MCF 10A (cell line): ENCODE measurements around the gene KLRF2. TPM values are rescaled to one million over a fixed set of nuclear protein-coding genes. Genes with fewer than 3 reads are reported as not detected.

ENCODE experiments used
- BruUV-seq: library from RNA; stranded (reverse); fragments of 400-500 nt; replicated peaks from 2 replicates; lab custom pipeline; 2021; lab: Mats Ljungman, UMichigan
- CTCF ChIA-PET: fragments of 300-600 bp; sonication (Branson Sonifier 250); formaldehyde crosslinking; extraction: SDS; loops from one replicate; lab custom pipeline; 2021; ENCODE audit warnings: antibody characterized with exemption, inconsistent platforms; lab: Yijun Ruan, JAX
- POLR2A ChIA-PET: fragments of 300-600, 350-650 bp; sonication (Branson Sonifier 250); formaldehyde crosslinking; extraction: SDS; loops from one replicate; lab custom pipeline; 2020; ENCODE audit warnings: antibody characterized with exemption, inconsistent platforms; lab: Yijun Ruan, JAX
- DNase-seq: peaks from one replicate; pipeline ENCODE4 v3.0.0-alpha.2; 2018; ENCODE audit not compliant: unreplicated experiment
- H3K27ac Mint-ChIP-seq: one replicate; pipeline ENCODE4 v1.8.0; 2022; ENCODE audit warnings: mild to moderate bottlenecking, low read depth, mixed read lengths; ENCODE audit not compliant: unreplicated experiment
- H3K27me3 Mint-ChIP-seq: one replicate; pipeline ENCODE4 v1.8.0; 2022; ENCODE audit warnings: mixed read lengths; ENCODE audit not compliant: insufficient read depth, unreplicated experiment
- H3K36me3 Mint-ChIP-seq: one replicate; pipeline ENCODE4 v1.8.0; 2022; ENCODE audit warnings: mild to moderate bottlenecking, moderate library complexity, mixed read lengths; ENCODE audit not compliant: insufficient read depth, unreplicated experiment
- H3K4me1 Mint-ChIP-seq: one replicate; pipeline ENCODE4 v1.8.0; 2022; ENCODE audit warnings: mixed read lengths; ENCODE audit not compliant: insufficient read depth, unreplicated experiment
- H3K4me3 Mint-ChIP-seq: one replicate; pipeline ENCODE4 v1.8.0; 2022; ENCODE audit warnings: mild to moderate bottlenecking, moderate library complexity, mixed read lengths; ENCODE audit not compliant: unreplicated experiment
- H3K9me3 Mint-ChIP-seq: one replicate; pipeline ENCODE4 v1.8.0; 2022; ENCODE audit warnings: mixed read lengths; ENCODE audit not compliant: unreplicated experiment
- intact Hi-C: fragments of 100-400 bp; cut with micrococcal nuclease; formaldehyde crosslinking; loops from 2 replicates; pipeline ENCODE4 v1.14.1; 2022
- total RNA-seq: library from RNA; stranded (reverse); gene quantifications from 2 replicates; pipeline ENCODE4 v1.2.3, GENCODE V29; 2022
- TF ChIP-seq, protein P1 (sequence below): fragments of 200-600 bp; IDR thresholded peaks from one replicate; pipeline ENCODE4 v1.8.0; 2022; ENCODE audit warnings: antibody characterized with exemption, mild to moderate bottlenecking; ENCODE audit not compliant: unreplicated experiment

KLRF2 gene
- total RNA-seq, 1 experiment from 2014 or later: not detected

DNA sequence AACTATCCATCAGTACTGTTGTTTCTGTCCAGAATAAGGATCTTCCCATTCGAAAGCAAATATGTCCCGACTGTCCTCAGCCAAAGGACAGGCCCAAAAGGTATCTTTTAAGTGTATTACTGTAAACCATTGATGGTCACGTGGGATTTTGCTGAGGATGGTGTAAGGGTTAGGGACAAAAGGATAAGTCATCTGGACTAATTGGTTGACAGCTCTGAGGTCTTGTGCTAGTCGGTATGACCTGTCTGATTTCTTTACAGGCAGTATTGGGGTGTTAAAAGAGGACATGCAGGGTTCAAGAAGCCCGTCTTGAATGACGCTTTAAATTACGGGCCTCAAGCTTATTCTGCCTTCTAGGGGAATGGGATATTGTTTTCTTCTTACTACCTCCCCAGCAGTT, 26.5 kb downstream of the KLRF2 start:
- Mint-ChIP-seq H3K36me3 (no peaks in the 10 kb centered on the region), H3K27ac (no peak overlapping the region), H3K9me3 (peaks cover 22% of the 10 kb centered on the region), H3K4me1 (no peaks in the 10 kb centered on the region), H3K4me3 (no peak overlapping the region), H3K27me3 (no peaks in the 10 kb centered on the region)
- intact Hi-C loops: no loop called here
- CTCF ChIA-PET: interaction anchor here (0.6 to 1.6 kb wide), 4 partner anchors 17 to 113 kb away, joined by 3 read pairs; no protein-coding TSS in a partner anchor
- POLR2A ChIA-PET: interaction anchor here (0.6 kb wide), 1 partner anchor 392 kb away, joined by 3 read pairs; no protein-coding TSS in a partner anchor
- TF ChIP-seq, protein P1, sequence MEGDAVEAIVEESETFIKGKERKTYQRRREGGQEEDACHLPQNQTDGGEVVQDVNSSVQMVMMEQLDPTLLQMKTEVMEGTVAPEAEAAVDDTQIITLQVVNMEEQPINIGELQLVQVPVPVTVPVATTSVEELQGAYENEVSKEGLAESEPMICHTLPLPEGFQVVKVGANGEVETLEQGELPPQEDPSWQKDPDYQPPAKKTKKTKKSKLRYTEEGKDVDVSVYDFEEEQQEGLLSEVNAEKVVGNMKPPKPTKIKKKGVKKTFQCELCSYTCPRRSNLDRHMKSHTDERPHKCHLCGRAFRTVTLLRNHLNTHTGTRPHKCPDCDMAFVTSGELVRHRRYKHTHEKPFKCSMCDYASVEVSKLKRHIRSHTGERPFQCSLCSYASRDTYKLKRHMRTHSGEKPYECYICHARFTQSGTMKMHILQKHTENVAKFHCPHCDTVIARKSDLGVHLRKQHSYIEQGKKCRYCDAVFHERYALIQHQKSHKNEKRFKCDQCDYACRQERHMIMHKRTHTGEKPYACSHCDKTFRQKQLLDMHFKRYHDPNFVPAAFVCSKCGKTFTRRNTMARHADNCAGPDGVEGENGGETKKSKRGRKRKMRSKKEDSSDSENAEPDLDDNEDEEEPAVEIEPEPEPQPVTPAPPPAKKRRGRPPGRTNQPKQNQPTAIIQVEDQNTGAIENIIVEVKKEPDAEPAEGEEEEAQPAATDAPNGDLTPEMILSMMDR: no peak
- DNase-seq: no peak
- BruUV-seq: no TSS peak

DNA sequence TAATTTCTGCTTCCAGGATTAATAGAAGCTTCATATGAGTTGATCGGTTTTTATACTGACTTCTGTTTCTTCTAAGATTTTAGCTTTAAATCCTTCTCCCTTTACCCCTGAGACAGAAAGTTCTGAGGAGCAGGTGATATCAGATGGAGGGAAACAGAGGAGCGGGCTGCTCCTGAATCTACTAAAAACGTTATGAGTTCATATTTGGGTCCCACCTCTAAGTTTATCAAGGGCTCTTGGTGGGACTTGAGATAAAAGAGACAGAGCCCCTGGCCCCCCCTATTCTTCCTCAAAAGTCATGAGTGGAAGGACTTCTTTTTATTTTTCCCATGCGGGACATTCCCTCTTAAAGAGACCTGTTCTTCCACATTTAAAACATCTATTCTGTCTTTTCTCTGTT, 27.1 kb downstream of the KLRF2 start:
- TF ChIP-seq, protein P1: no peak
- ChIA-PET POLR2A (interaction anchor here (0.6 kb wide), 1 partner anchor 391 kb away, joined by 3 read pairs; no protein-coding TSS in a partner anchor), CTCF (interaction anchor here (1.6 kb wide), 1 partner anchor 37 kb away, joined by 3 read pairs; no protein-coding TSS in a partner anchor)
- DNase-seq: no peak
- BruUV-seq: no TSS peak
- Mint-ChIP-seq H3K27me3 (no peaks in the 10 kb centered on the region), H3K4me1 (no peaks in the 10 kb centered on the region), H3K27ac (no peak overlapping the region), H3K9me3 (peaks cover 17% of the 10 kb centered on the region), H3K36me3 (no peaks in the 10 kb centered on the region), H3K4me3 (no peak overlapping the region)
- intact Hi-C loops: no loop called here

DNA sequence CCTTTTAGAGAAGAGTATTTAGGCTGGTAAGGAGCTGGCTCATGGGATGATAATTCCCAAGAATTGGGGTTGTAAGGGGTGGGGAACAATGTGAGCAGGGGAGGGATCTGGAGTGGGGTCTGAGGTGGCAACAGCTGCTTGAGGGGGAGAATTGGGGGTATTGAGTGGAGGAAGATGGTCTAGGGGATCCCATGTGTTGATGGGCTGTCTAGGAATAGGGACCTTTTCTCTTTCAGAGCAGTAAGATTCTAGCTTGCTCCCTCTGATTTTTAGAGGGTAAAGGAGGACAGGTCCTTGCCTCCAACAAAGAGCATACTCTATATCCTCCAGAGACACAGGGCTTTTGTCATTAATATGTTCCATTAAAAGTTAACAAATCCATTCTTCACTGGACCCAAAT, 28.4 kb downstream of the KLRF2 start:
- intact Hi-C loops: no loop called here
- H3K9me3 Mint-ChIP-seq: peaks cover 17% of the 10 kb centered on the region
- DNase-seq: no peak
- no peaks in the 10 kb centered on the region for H3K4me1 Mint-ChIP-seq
- H3K36me3 Mint-ChIP-seq: no peaks in the 10 kb centered on the region
- BruUV-seq: no TSS peak
- ChIA-PET POLR2A (interaction anchor here (0.7 kb wide), 1 partner anchor 42 kb away, joined by 4 read pairs; no protein-coding TSS in a partner anchor), CTCF (interaction anchor here (0.7 to 1.7 kb wide), 3 partner anchors 15 to 206 kb away, joined by 3 to 4 read pairs (median 4); no protein-coding TSS in a partner anchor)
- H3K4me3 Mint-ChIP-seq: no peak overlapping the region
- no peaks in the 10 kb centered on the region for H3K27me3 Mint-ChIP-seq
- TF ChIP-seq, protein P1: no peak
- H3K27ac Mint-ChIP-seq: no peak overlapping the region

DNA sequence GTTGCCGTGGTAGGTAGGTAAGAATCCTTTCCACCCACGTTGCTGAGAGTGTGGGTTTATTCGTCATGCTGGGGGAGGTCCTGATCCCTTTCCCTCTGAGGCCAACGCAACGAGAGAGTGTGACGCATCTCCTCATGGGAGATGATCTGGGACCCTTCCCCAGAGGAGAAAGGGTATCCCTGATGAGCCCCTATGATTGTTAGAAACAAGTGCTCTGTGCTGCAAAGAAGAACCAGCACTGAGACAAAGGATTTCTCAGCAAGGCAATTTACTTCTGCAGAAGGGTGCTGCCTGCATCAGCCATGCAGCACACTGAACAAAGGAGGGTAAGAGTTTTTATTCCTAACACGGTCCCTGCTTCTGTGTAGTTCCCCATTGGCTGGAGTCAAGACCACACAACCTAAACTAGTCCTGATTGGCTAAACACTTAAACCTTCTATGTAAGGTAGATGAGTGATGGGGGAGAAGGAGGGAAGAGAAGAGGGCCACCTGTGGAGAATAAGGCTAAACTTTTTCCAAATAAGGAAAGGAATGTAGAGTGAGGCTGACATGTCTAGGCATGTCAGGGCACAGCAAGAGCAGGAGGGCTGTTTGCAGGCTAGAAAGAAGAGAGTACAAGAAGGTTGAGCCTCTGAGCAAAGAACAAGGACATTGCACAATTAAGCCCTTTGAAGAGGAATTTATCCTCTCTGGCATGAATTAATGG, 29.6 kb downstream of the KLRF2 start:
- Mint-ChIP-seq H3K4me1 (no peaks in the 10 kb centered on the region), H3K9me3 (peaks cover 17% of the 10 kb centered on the region), H3K27me3 (no peaks in the 10 kb centered on the region), H3K4me3 (no peak overlapping the region), H3K27ac (peak overlapping the region; percentile 61), H3K36me3 (no peaks in the 10 kb centered on the region)
- TF ChIP-seq, protein P1: no peak
- intact Hi-C loops: no loop called here
- POLR2A ChIA-PET: interaction anchor here (0.7 kb wide), 1 partner anchor 443 kb away, joined by 3 read pairs; no protein-coding TSS in a partner anchor
- BruUV-seq: no TSS peak
- peak; percentile 35 for DNase-seq
- CTCF ChIA-PET: interaction anchor here (0.7 to 1.1 kb wide), 4 partner anchors 10 to 160 kb away, joined by 3 to 4 read pairs (median 3); no protein-coding TSS in a partner anchor
